ENCODE measurements around the gene FHOD3. TPM values are rescaled to one million over a fixed set of nuclear protein-coding genes. Genes with fewer than 3 reads are reported as not detected.

Gene FHOD3
- total RNA-seq, 1 experiment from 2014 or later, result 10.6 TPM

GRCh38 chr18:36776650-36777049 lies 479.1 kb downstream of the FHOD3 start:
- CTCF ChIA-PET, result no interaction called here

GRCh38 chr18:36777566-36777965 lies 480.1 kb downstream of the FHOD3 start:
- CTCF ChIA-PET, result no interaction called here
- H3K27ac ChIP-seq, result no peak overlapping the region
- POLR2A ChIA-PET (ENCODE audit: unreplicated experiment), result no interaction called here
- H2AFZ ChIP-seq, result no peak overlapping the region
- no peaks in the 10 kb centered on the region for H3K4me1 ChIP-seq (replicated peaks; ENCODE audit: insufficient read depth)
- TF ChIP-seq EZH2 (IDR thresholded peaks at IDR 0.05; ENCODE audit: low read depth) (no peak), CTCF (conservative IDR thresholded peaks at IDR 0.05) (no peak)
- H4K20me1 ChIP-seq (ENCODE audit: insufficient read depth), result no peaks in the 10 kb centered on the region
- intact Hi-C loops (cut with micrococcal nuclease; ENCODE audit: unreplicated experiment), result no loop called here
- H3K79me2 ChIP-seq (ENCODE audit: low read depth), result no peaks in the 10 kb centered on the region
- H3F3A ChIP-seq (ENCODE audit: insufficient read depth, low read depth), result no peaks in the 10 kb centered on the region
- no peaks in the 10 kb centered on the region for H3K9me3 ChIP-seq (ENCODE audit: insufficient read depth, low read depth)
- no peaks in the 10 kb centered on the region for H3K9me2 ChIP-seq (ENCODE audit: insufficient read depth)
- no peaks in the 10 kb centered on the region for H3K27me3 ChIP-seq (ENCODE audit: insufficient read depth, low read depth)
- no TSS peak for BruUV-seq (replicated peaks)
- DNase-seq, result no peak
- H3K4me3 ChIP-seq, result no peak overlapping the region
- no peak overlapping the region for H3K4me2 ChIP-seq
- H3K36me3 ChIP-seq (ENCODE audit: low read depth), result no peaks in the 10 kb centered on the region

More at GRCh38 chr18:36776650-36777049, 479.1 kb downstream of the FHOD3 start:
- POLR2A ChIA-PET (ENCODE audit: unreplicated experiment), result no interaction called here
- no peaks in the 10 kb centered on the region for H3K9me2 ChIP-seq (ENCODE audit: insufficient read depth)
- H3F3A ChIP-seq (ENCODE audit: insufficient read depth, low read depth), result no peaks in the 10 kb centered on the region
- DNase-seq, result no peak
- H3K4me2 ChIP-seq, result no peak overlapping the region
- intact Hi-C loops (cut with micrococcal nuclease; ENCODE audit: unreplicated experiment), result no loop called here
- no peaks in the 10 kb centered on the region for H3K27me3 ChIP-seq (ENCODE audit: insufficient read depth, low read depth)
- no peak for TF ChIP-seq CTCF (conservative IDR thresholded peaks at IDR 0.05)
- no peak for TF ChIP-seq EZH2 (IDR thresholded peaks at IDR 0.05; ENCODE audit: low read depth)
- H4K20me1 ChIP-seq (ENCODE audit: insufficient read depth), result no peaks in the 10 kb centered on the region
- H3K4me1 ChIP-seq (replicated peaks; ENCODE audit: insufficient read depth), result no peaks in the 10 kb centered on the region
- no peak overlapping the region for H3K4me3 ChIP-seq
- no peak overlapping the region for H2AFZ ChIP-seq
- no peaks in the 10 kb centered on the region for H3K79me2 ChIP-seq (ENCODE audit: low read depth)
- H3K36me3 ChIP-seq (ENCODE audit: low read depth), result no peaks in the 10 kb centered on the region
- no peak overlapping the region for H3K27ac ChIP-seq
- no peaks in the 10 kb centered on the region for H3K9me3 ChIP-seq (ENCODE audit: insufficient read depth, low read depth)
- no TSS peak for BruUV-seq (replicated peaks)

DNA sequence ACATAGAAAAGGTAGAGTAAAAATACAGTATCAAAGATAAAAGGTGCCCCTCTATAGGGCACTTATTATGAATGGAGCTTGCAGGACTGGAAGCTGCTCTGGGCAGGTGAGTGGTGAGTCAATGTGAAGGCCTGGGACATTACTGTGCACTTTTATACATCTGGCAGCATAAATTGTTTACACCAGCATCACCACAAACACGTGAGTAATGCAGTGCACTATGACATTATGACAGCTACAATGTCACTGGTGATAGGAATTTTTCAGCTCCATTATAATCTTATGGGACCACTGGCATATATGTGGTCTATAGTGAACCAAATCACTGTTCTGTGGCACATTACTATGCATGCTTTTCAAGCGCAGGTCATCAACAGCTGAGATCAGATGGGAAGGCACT lies 483.2 kb downstream of the FHOD3 start:
- Histone ChIP-seq H3F3A (ENCODE audit: insufficient read depth, low read depth) (no peaks in the 10 kb centered on the region), H2AFZ (no peak overlapping the region), H3K9me3 (ENCODE audit: insufficient read depth, low read depth) (no peaks in the 10 kb centered on the region), H3K4me3 (no peak overlapping the region), H3K4me2 (no peak overlapping the region), H3K27me3 (ENCODE audit: insufficient read depth, low read depth) (no peaks in the 10 kb centered on the region), H4K20me1 (ENCODE audit: insufficient read depth) (no peaks in the 10 kb centered on the region), H3K9me2 (ENCODE audit: insufficient read depth) (no peaks in the 10 kb centered on the region), H3K4me1 (replicated peaks; ENCODE audit: insufficient read depth) (no peaks in the 10 kb centered on the region), H3K36me3 (ENCODE audit: low read depth) (no peaks in the 10 kb centered on the region), H3K27ac (no peak overlapping the region), H3K79me2 (ENCODE audit: low read depth) (no peaks in the 10 kb centered on the region)
- intact Hi-C loops (cut with micrococcal nuclease; ENCODE audit: unreplicated experiment), result no loop called here
- CTCF ChIA-PET, result no interaction called here
- DNase-seq, result no peak
- no TSS peak for BruUV-seq (replicated peaks)
- POLR2A ChIA-PET (ENCODE audit: unreplicated experiment), result no interaction called here
- TF ChIP-seq EZH2 (IDR thresholded peaks at IDR 0.05; ENCODE audit: low read depth) (no peak), CTCF (conservative IDR thresholded peaks at IDR 0.05) (no peak)

All from PC-9 (cell line).